ENCODE data around the gene WASL.

The WASL gene

DNA sequence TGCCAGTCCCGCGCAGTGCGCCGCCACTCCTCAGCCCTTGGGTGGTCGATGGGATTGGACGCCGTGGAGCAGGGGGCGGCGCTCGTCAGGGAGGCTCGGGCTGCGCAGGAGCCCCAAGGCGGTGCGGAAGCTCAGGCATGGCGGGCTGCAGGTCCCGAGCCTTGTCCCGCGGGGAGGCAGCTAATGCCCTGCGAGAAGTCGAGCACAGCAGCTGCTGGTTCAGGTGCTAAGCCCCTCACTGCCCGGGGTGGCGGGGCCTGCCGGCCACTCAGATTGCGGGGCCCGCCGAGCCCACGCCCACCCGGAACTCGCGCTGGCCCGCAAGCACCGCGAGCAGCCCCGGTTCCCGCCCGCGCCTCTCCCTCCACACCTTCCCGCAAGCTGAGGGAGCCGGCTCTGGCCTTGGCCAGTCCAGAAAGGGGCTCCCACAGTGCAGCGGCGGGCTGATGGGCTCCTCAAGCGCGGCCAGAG lies 14.4 kb upstream of the WASL start:
- no peaks in the 10 kb centered on the region for H3K4me1 ChIP-seq
- no peaks in the 10 kb centered on the region for H3K36me3 ChIP-seq
- H3K4me3 ChIP-seq = no peak overlapping the region
- TF ChIP-seq, protein P1, sequence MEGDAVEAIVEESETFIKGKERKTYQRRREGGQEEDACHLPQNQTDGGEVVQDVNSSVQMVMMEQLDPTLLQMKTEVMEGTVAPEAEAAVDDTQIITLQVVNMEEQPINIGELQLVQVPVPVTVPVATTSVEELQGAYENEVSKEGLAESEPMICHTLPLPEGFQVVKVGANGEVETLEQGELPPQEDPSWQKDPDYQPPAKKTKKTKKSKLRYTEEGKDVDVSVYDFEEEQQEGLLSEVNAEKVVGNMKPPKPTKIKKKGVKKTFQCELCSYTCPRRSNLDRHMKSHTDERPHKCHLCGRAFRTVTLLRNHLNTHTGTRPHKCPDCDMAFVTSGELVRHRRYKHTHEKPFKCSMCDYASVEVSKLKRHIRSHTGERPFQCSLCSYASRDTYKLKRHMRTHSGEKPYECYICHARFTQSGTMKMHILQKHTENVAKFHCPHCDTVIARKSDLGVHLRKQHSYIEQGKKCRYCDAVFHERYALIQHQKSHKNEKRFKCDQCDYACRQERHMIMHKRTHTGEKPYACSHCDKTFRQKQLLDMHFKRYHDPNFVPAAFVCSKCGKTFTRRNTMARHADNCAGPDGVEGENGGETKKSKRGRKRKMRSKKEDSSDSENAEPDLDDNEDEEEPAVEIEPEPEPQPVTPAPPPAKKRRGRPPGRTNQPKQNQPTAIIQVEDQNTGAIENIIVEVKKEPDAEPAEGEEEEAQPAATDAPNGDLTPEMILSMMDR (IDR thresholded peaks at IDR 0.05) = no peak
- intact Hi-C loops (cut with DNase I; ENCODE audit: low total_unique reads) = no loop called here
- H3K27me3 ChIP-seq = no peaks in the 10 kb centered on the region
- no peaks in the 10 kb centered on the region for H3K9me3 ChIP-seq
- H3K27ac ChIP-seq = no peak overlapping the region
- no peak for DNase-seq

DNA sequence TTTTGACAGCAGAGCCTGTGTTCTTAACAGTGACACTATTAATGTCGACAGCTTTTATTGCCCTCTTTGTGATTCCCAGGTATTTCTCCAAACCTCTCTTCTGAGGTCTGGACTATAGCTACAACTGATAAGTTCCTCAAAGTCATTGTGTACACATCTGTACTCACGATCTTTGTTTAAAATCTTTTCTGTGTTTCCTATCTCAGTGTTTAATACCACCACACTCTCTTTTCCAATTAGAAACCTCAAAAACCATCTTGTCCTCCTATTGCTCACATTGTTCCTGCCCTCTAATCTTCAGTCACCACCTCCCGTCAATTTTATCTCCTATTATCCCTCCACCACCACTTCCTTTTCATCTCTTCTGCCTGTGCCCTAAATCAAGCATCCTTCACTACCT lies 12.9 kb upstream of the WASL start:
- H3K36me3 ChIP-seq = no peaks in the 10 kb centered on the region
- TF ChIP-seq, protein P1 (IDR thresholded peaks at IDR 0.05) = no peak
- intact Hi-C loops (cut with DNase I; ENCODE audit: low total_unique reads) = no loop called here

DNA sequence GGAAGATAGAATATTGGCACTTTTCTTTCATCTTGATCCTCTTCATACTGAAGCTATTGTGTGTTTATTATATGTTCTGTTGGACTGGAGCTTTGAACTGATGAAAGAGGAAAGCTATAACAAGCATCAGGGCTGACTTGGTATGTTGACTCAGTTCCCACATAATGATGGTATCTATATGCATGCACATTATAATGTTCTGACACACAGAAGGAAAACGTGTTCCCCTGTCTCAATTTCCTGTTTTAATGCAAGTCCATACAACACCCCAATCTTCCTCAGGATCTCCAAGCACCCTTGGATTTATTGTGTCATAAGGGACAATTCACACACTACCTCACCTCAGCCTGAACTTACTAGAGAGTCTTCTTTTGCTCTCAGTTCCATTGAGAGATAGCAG lies 8.3 kb upstream of the WASL start:
- no peaks in the 10 kb centered on the region for H3K27me3 ChIP-seq
- TF ChIP-seq, protein P1 (IDR thresholded peaks at IDR 0.05) = no peak
- intact Hi-C loops (cut with DNase I; ENCODE audit: low total_unique reads) = no loop called here
- no peak overlapping the region for H3K4me3 ChIP-seq
- no peak overlapping the region for H3K27ac ChIP-seq
- no peak for DNase-seq
- peaks cover 0 to 6% (median 2%) of the 10 kb centered on the region in 4 donors for H3K4me1 ChIP-seq
- H3K9me3 ChIP-seq = no peaks in the 10 kb centered on the region
- H3K36me3 ChIP-seq = no peaks in the 10 kb centered on the region

More for the DNA sequence above, 12.9 kb upstream of the WASL start:
- H3K4me1 ChIP-seq = no peaks in the 10 kb centered on the region
- no peaks in the 10 kb centered on the region for H3K9me3 ChIP-seq
- DNase-seq = no peak
- no peaks in the 10 kb centered on the region for H3K27me3 ChIP-seq
- H3K27ac ChIP-seq = no peak overlapping the region
- H3K4me3 ChIP-seq = no peak overlapping the region

DNA sequence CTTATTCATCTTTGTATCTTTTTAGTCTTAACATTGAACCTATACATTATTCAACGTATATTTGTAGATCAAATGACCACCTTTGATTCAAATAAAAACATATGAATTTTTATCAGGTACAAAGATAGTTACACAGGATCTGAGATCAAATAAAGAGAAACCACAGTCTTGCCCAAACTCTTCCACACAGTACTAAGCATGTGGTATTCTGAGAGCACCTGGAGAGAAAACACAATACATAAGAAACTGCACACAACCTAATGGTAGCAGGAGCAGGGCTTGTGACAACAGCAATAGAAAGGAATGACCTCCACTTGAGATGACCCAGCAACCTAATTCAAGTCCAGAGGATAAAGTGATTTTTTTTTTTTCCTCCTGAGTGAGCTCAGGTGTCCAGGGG lies 6.5 kb upstream of the WASL start:
- DNase-seq = no peak
- no peaks in the 10 kb centered on the region for H3K27me3 ChIP-seq
- TF ChIP-seq, protein P1 (IDR thresholded peaks at IDR 0.05) = no peak
- no peak overlapping the region for H3K27ac ChIP-seq
- no peaks in the 10 kb centered on the region for H3K36me3 ChIP-seq
- intact Hi-C loops (cut with DNase I; ENCODE audit: low total_unique reads) = no loop called here
- peaks cover 0 to 23% (median 6%) of the 10 kb centered on the region in 4 donors for H3K4me1 ChIP-seq
- no peak overlapping the region for H3K4me3 ChIP-seq
- H3K9me3 ChIP-seq = no peaks in the 10 kb centered on the region

DNA sequence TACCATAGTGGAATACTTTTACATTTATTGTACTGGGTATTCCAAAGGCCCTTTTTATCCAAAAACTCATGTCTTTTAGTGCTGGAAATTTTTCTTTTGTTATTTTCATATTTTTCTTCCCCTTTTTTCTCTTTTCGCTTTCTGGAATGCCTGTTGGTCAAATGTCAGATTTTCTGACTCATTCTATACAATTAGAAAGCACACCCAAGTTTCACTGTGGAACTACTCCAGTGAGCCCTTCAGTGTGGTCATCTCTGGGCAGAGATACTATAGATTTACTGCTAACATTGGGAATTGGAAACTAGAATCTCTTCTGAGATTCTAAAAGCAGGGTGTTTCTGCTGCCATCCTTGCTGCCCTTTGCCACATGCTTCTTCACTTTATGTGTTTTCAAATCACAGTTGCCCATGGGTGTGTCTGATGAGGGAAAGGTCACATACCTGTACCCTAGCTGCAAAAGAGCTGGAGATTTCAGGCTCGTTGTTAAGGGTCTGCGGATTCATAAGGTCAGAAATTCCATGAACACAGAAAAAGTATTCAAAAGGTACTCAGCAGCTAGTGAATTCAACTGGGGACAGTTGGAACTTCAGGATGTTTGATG lies 5.6 kb upstream of the WASL start:
- TF ChIP-seq, protein P1 (IDR thresholded peaks at IDR 0.05) = no peak
- no peak for DNase-seq
- Histone ChIP-seq H3K27me3 (no peaks in the 10 kb centered on the region), H3K36me3 (no peaks in the 10 kb centered on the region), H3K4me3 (no peak overlapping the region), H3K9me3 (no peaks in the 10 kb centered on the region), H3K27ac (no peak overlapping the region), H3K4me1 (peaks cover 0 to 26% (median 7%) of the 10 kb centered on the region in 4 donors)
- intact Hi-C loops (cut with DNase I; ENCODE audit: low total_unique reads) = no loop called here

Data from tibial artery (tissue), 4 donors.